Fibroblast of the aortic adventitia (primary cell): Measurements from ENCODE around the gene CORO1A. TPM values are rescaled to one million over a fixed set of nuclear protein-coding genes. Genes with fewer than 3 reads are reported as not detected.
"Not testable (repeated sequence)": the region's sequence is repeated elsewhere in the genome, so short reads cannot be mapped to it uniquely, and the experiment has no call there.

Experiments
- DNase-seq: peaks from one replicate; pipeline ENCODE4 v3.0.0-alpha.2; 2010; ENCODE audit warnings: low read depth
- H3K4me3 ChIP-seq: 2 replicates; pipeline ENCODE4 v1.5.1; 2011; ENCODE audit warnings: low read depth, mild to moderate bottlenecking, control low read depth, low read length, moderate library complexity
- CTCF ChIP-seq: IDR thresholded peaks from 2 replicates; pipeline ENCODE4 v1.5.1; 2011; ENCODE audit warnings: mild to moderate bottlenecking, low read length, control low read depth, inconsistent platforms; ENCODE audit not compliant: insufficient read depth
- total RNA-seq: library from RNA; depleted of rRNA; stranded (reverse); fragments of >200 nt; gene quantifications from 2 replicates; pipeline ENCODE4 v1.2.3, GENCODE V29; 2012; ENCODE audit warnings: low replicate concordance

Gene CORO1A
- total RNA-seq, 1 donor: 1.9 TPM

- no peak for DNase-seq
- TF ChIP-seq CTCF: no peak
- H3K4me3 ChIP-seq: no peak overlapping the region
Measured at GRCh38 chr16:30151091-30151490, 32.3 kb upstream of the CORO1A start.

DNA sequence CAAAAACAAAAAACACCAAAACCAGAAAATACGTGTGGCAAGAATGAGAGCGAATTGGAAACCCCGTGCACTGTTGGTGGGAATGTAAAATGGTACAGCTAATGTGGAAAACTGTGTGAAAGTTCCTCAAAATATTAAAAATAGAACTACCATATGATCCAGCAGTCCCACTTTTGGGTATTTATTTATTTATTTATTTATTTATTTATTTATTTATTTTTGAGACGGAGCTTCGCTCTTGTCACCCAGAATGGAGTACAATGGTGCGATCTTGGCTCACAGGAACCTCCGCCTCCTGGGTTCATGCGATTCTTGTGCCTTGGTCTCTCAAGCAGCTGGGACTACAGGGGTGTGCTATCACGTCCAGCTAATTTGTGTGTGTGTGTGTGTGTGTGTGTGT is 30.9 kb upstream of the CORO1A start:
- TF ChIP-seq CTCF: no peak
- H3K4me3 ChIP-seq: no peak overlapping the region
- no peak for DNase-seq

DNA sequence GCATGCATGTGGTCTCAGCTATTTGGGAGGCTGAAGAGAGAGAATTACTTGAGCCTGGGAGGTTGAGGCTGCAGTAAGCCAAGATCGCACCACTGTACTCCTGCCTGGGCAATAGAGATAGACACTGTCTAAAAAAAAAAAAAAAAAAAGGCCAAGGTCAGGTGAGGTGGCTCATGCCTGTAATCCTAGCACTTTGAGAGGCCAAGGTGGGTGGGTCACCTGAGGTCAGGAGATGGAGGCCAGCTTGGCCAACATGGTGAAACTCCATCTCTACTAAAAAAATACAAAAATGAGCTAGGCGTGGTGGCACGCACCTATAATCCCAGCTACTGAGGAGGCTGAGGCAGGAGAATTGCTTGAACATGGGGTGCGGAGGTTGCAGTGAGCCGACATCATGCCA is 28.2 kb upstream of the CORO1A start:
- no peak for DNase-seq
- no peak for TF ChIP-seq CTCF
- H3K4me3 ChIP-seq: no peak overlapping the region

- TF ChIP-seq CTCF: no peak
- H3K4me3 ChIP-seq: no peak overlapping the region
- no peak for DNase-seq
Measured at GRCh38 chr16:30157214-30157613, 26.2 kb upstream of the CORO1A start.

- TF ChIP-seq CTCF: no peak
- no peak for DNase-seq
- H3K4me3 ChIP-seq: no peak overlapping the region
Measured at GRCh38 chr16:30163538-30163937, 19.9 kb upstream of the CORO1A start.

DNA sequence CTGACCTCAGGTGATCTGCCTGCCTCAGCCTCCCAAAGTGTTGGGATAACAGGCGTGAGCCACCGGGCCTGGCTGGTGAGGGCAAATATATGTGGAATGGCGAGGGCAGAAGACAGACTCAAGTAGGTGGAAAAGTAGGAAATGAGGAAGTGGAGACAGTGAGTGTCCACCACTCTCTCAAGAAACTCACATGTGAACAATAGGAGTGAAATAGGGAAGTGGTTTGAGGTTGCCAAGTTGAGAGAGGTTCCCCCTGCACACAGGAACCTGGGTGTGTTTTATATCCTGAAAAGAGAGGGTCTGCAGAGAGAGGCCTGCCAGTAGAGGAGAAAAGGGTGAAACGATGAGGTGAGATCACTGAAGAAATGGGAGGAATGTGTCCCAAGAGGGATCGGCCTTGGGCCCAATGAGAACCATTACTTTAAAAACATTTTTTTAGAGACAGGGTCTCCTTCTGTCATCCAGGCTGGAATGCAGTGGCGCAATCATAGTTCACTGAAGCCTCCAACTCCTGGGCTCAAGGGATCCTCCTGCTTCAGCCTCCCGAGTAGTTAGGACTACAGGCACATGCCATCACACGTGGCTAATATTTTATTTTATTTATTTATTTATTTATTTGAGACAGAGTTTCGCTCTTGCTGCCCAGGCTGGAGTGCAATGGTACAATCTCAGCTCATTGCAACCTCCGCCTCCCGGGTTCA is 17.1 kb upstream of the CORO1A start:
- DNase-seq: no peak
- no peak overlapping the region for H3K4me3 ChIP-seq
- TF ChIP-seq CTCF: no peak

GRCh38 chr16:30168746-30169145 is 14.7 kb upstream of the CORO1A start:
- H3K4me3 ChIP-seq, DNase-seq: not testable (repeated sequence)

DNA sequence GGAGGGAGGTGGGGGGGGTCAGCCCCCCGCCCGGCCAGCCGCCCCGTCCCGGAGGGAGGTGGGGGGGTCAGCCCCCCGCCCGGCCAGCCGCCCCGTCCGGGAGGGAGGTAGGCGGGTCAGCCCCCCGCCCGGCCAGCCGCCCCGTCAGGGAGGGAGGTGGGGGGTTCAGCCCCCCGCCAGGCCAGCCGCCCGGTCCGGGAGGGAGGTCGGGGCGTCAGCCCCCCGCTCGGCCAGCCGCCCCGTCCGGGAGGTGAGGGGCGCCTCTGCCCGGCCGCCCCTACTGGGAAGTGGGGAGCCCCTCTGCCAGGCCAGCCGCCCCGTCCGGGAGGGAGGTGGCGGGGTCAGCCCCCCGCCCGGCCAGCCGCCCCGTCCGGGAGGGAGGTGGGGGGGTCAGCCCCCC is 14.0 kb upstream of the CORO1A start:
- H3K4me3 ChIP-seq, DNase-seq: not testable (repeated sequence)

GRCh38 chr16:30170145-30170544 is 13.3 kb upstream of the CORO1A start:
- not testable (repeated sequence) for DNase-seq, H3K4me3 ChIP-seq
